H9 (cell line): ENCODE data around the gene GPRC5A. TPM values are rescaled to one million over a fixed set of nuclear protein-coding genes. Genes with fewer than 3 reads are reported as not detected.

Experiments used
- DNase-seq: peaks from one replicate; pipeline ENCODE4 v3.0.0-alpha.2; 2017
- H2AFZ ChIP-seq: one replicate; pipeline ENCODE4 v1.6.1; 2013; ENCODE audit warnings: mild to moderate bottlenecking, low read length, control low read depth, moderate library complexity
- H2AK5ac ChIP-seq: 2 replicates; pipeline ENCODE4 v1.6.1; 2013; ENCODE audit warnings: low read length, control low read depth, mixed read lengths; ENCODE audit not compliant: insufficient read length
- H2BK120ac ChIP-seq: one replicate; pipeline ENCODE4 v1.6.1; 2013; ENCODE audit warnings: low read depth, mild to moderate bottlenecking, low read length, control low read depth, inconsistent platforms; ENCODE audit not compliant: poor library complexity, severe bottlenecking
- H2BK12ac ChIP-seq: 2 replicates; pipeline ENCODE4 v1.6.1; 2013; ENCODE audit warnings: low read length, control low read depth, mixed read lengths, low read depth; ENCODE audit not compliant: insufficient read length
- H2BK15ac ChIP-seq: 2 replicates; pipeline ENCODE4 v1.6.1; 2013; ENCODE audit warnings: low read depth, low read length, control low read depth
- H2BK20ac ChIP-seq: one replicate; pipeline ENCODE4 v1.6.1; 2013; ENCODE audit warnings: low read depth, mild to moderate bottlenecking, low read length, control low read depth, inconsistent platforms; ENCODE audit not compliant: poor library complexity, severe bottlenecking
- H2BK5ac ChIP-seq: 2 replicates; pipeline ENCODE4 v1.6.1; 2013; ENCODE audit warnings: low read length, control low read depth, mixed read lengths; ENCODE audit not compliant: insufficient read length
- H3K14ac ChIP-seq: 2 replicates; pipeline ENCODE4 v1.6.1; 2013; ENCODE audit warnings: low read length, control low read depth; ENCODE audit not compliant: insufficient read depth
- H3K18ac ChIP-seq: 2 replicates; pipeline ENCODE4 v1.6.1; 2013; ENCODE audit warnings: low read depth, mild to moderate bottlenecking, mixed read lengths, low read length, control low read depth; ENCODE audit not compliant: insufficient read length
- H3K23ac ChIP-seq: 2 replicates; pipeline ENCODE4 v1.6.1; 2013; ENCODE audit warnings: low read length, control low read depth, mixed read lengths, low read depth; ENCODE audit not compliant: insufficient read length
- H3K23me2 ChIP-seq: 2 replicates; pipeline ENCODE4 v1.6.1; 2013; ENCODE audit warnings: low read depth, mild to moderate bottlenecking, mixed read lengths, low read length, control low read depth; ENCODE audit not compliant: insufficient read length, poor library complexity, severe bottlenecking
- H3K27ac ChIP-seq: 2 replicates; pipeline ENCODE4 v1.5.1; 2013; ENCODE audit warnings: low read length, control low read depth, mixed read lengths, low read depth; ENCODE audit not compliant: insufficient read length
- H3K27me3 ChIP-seq: 2 replicates; pipeline ENCODE4 v1.6.1; 2013; ENCODE audit warnings: low read length, control low read depth, inconsistent platforms; ENCODE audit not compliant: insufficient read depth
- H3K4ac ChIP-seq: 2 replicates; pipeline ENCODE4 v1.6.1; 2013; ENCODE audit warnings: low read depth, mild to moderate bottlenecking, control low read depth, inconsistent platforms, low read length, moderate library complexity
- H3K4me1 ChIP-seq: 2 replicates; pipeline ENCODE4 v1.6.1; 2013; ENCODE audit warnings: low read length, control low read depth, inconsistent platforms; ENCODE audit not compliant: insufficient read depth
- H3K4me2 ChIP-seq: 2 replicates; pipeline ENCODE4 v1.6.1; 2013; ENCODE audit warnings: low read length, control low read depth, mixed read lengths; ENCODE audit not compliant: insufficient read length, insufficient read depth
- H3K56ac ChIP-seq: 2 replicates; pipeline ENCODE4 v1.6.1; 2013; ENCODE audit warnings: low read depth, mild to moderate bottlenecking, mixed read lengths, low read length, control low read depth; ENCODE audit not compliant: insufficient read length
- H3K79me1 ChIP-seq: 2 replicates; pipeline ENCODE4 v1.6.1; 2013; ENCODE audit warnings: low read depth, mild to moderate bottlenecking, moderate library complexity, low read length, control low read depth, inconsistent platforms; ENCODE audit not compliant: insufficient read depth, poor library complexity, severe bottlenecking
- H3K79me2 ChIP-seq: 2 replicates; pipeline ENCODE4 v1.6.1; 2013; ENCODE audit warnings: low read length, control low read depth, inconsistent platforms; ENCODE audit not compliant: insufficient read depth
- H3K9ac ChIP-seq: 2 replicates; pipeline ENCODE4 v1.6.1; 2013; ENCODE audit warnings: low read length, control low read depth, mixed read lengths; ENCODE audit not compliant: insufficient read length; ENCODE audit errors: extremely low read depth
- H3K9me3 ChIP-seq: one replicate; pipeline ENCODE4 v1.6.1; 2013; ENCODE audit warnings: low read depth, low read length, inconsistent platforms; ENCODE audit not compliant: control insufficient read depth
- H3T11ph ChIP-seq: one replicate; pipeline ENCODE4 v1.6.1; 2013; ENCODE audit warnings: mild to moderate bottlenecking, low read length, control low read depth, inconsistent platforms
- H4K20me1 ChIP-seq: one replicate; pipeline ENCODE4 v1.6.1; 2013; ENCODE audit not compliant: control insufficient read depth, insufficient read length, insufficient read depth
- H4K5ac ChIP-seq: 2 replicates; pipeline ENCODE4 v1.6.1; 2013; ENCODE audit warnings: low read depth, mild to moderate bottlenecking, mixed read lengths, low read length, control low read depth; ENCODE audit not compliant: insufficient read length
- H4K8ac ChIP-seq: replicated peaks from 2 replicates; pipeline ENCODE4 v1.6.1; 2013; ENCODE audit warnings: low read length, control low read depth, mixed read lengths, low read depth; ENCODE audit not compliant: insufficient read length
- H4K91ac ChIP-seq: 2 replicates; pipeline ENCODE4 v1.6.1; 2013; ENCODE audit warnings: low read depth, mild to moderate bottlenecking, moderate library complexity, mixed read lengths, low read length, control low read depth; ENCODE audit not compliant: insufficient read length
- H3K27ac Mint-ChIP-seq, 3 experiments: 2 replicates in 2 of 3; 3 replicates in 1 of 3; pipeline ENCODE4 v1.8.0; 2020 to 2021; ENCODE audit warnings: mixed read lengths in 3 of 3, mild to moderate bottlenecking in 1 of 3, moderate library complexity in 1 of 3
- H3K27me3 Mint-ChIP-seq: 2 replicates; pipeline ENCODE4 v1.8.0; 2021; ENCODE audit warnings: low read depth, mild to moderate bottlenecking, moderate library complexity, mixed read lengths
- H3K36me3 Mint-ChIP-seq, 3 experiments: 2 replicates in 2 of 3; 3 replicates in 1 of 3; pipeline ENCODE4 v1.8.0; 2020 to 2021; ENCODE audit warnings: low read depth in 3 of 3, mixed read lengths in 3 of 3; ENCODE audit not compliant: insufficient read depth in 1 of 3
- H3K4me1 Mint-ChIP-seq, 2 experiments: 2 replicates each; pipeline ENCODE4 v1.8.0; 2020; ENCODE audit warnings: mixed read lengths in 2 of 2
- H3K4me3 Mint-ChIP-seq, 2 experiments: 2 replicates in 1 of 2; 3 replicates in 1 of 2; pipeline ENCODE4 v1.8.0; 2020 to 2021; ENCODE audit warnings: mild to moderate bottlenecking in 2 of 2, mixed read lengths in 2 of 2, moderate library complexity in 1 of 2
- H3K9me3 Mint-ChIP-seq, 2 experiments: 2 replicates in 1 of 2; 3 replicates in 1 of 2; pipeline ENCODE4 v1.8.0; 2020; ENCODE audit warnings: mild to moderate bottlenecking in 2 of 2, mixed read lengths in 2 of 2, moderate library complexity in 1 of 2
- CTCF ChIP-seq: fragments of 200-600 bp; sonication (generic); conservative IDR thresholded peaks from 3 replicates; pipeline ENCODE4 v1.8.0; 2021; ENCODE audit warnings: antibody characterized with exemption, mild to moderate bottlenecking
- WGBS: extraction: QIAGEN DNeasy Blood & Tissue Kit; methylation state at CpG from one replicate; pipeline ENCODE4 v1.1.7; 2013; ENCODE audit warnings: missing lambda C conversion rate, low lambda C conversion rate, mixed read lengths; ENCODE audit not compliant: insufficient read length; ENCODE audit errors: extremely low coverage; 5-methylcytosine and 5-hydroxymethylcytosine counted together
- total RNA-seq: library from RNA; stranded (reverse); gene quantifications from 2 replicates; pipeline ENCODE4 v1.2.1, GENCODE V29; 2021

The GPRC5A gene
- total RNA-seq, 1 experiment from 2014 or later = 0.09 TPM

GRCh38 chr12:12964255-12964654, 72.9 kb downstream of the GPRC5A start:
- no peaks in the 10 kb centered on the region for H3K23me2 ChIP-seq
- no peak overlapping the region for H3K23ac ChIP-seq
- H2AFZ ChIP-seq = no peak overlapping the region
- H3K4me2 ChIP-seq = no peak overlapping the region
- no peak overlapping the region for H2AK5ac ChIP-seq
- no peak overlapping the region for H3K18ac ChIP-seq
- no peak overlapping the region for H4K91ac ChIP-seq
- H2BK5ac ChIP-seq = no peak overlapping the region
- no peak overlapping the region for H2BK15ac ChIP-seq
- no peaks in the 10 kb centered on the region for H3K79me1 ChIP-seq
- no peak overlapping the region for H3T11ph ChIP-seq
- no peaks in the 10 kb centered on the region for H4K20me1 ChIP-seq
- no peak overlapping the region for H3K27ac ChIP-seq
- no peaks in the 10 kb centered on the region; a peak in 1 of 5 replicates for H3K9me3 Mint-ChIP-seq
- no peak overlapping the region for H3K14ac ChIP-seq
- H3K56ac ChIP-seq = no peak overlapping the region
- no peaks in the 10 kb centered on the region for H3K4me1 Mint-ChIP-seq
- H3K4ac ChIP-seq = no peak overlapping the region
- no peak overlapping the region for H2BK120ac ChIP-seq
- no peak for DNase-seq
- H3K4me1 ChIP-seq = no peaks in the 10 kb centered on the region
- no peak overlapping the region for H4K5ac ChIP-seq
- H3K27ac Mint-ChIP-seq = no peak overlapping the region; a peak in 1 of 7 replicates
- H3K27me3 Mint-ChIP-seq = no peaks in the 10 kb centered on the region
- WGBS = no CpG with 5 or more reads among the region's 4 CpGs
- no peaks in the 10 kb centered on the region for H3K9me3 ChIP-seq
- no peak overlapping the region for H3K4me3 Mint-ChIP-seq
- TF ChIP-seq CTCF = no peak
- no peak overlapping the region for H3K9ac ChIP-seq
- peaks cover 0 to 4% (median 0%) of the 10 kb centered on the region in 3 experiments; a peak in 3 of 7 replicates for H3K36me3 Mint-ChIP-seq
- H2BK20ac ChIP-seq = no peak overlapping the region
- no peaks in the 10 kb centered on the region for H3K27me3 ChIP-seq
- H3K79me2 ChIP-seq = no peaks in the 10 kb centered on the region
- H2BK12ac ChIP-seq = no peak overlapping the region
- H4K8ac ChIP-seq = no peak overlapping the region
